Body of pancreas (tissue), 4 donors: ENCODE measurements around the gene EDN1. TPM values are rescaled to one million over a fixed set of nuclear protein-coding genes. Genes with fewer than 3 reads are reported as not detected.
A peak's percentile ranks its signal among the peaks of the same experiment; 100 is the strongest.

ENCODE experiments used
- ATAC-seq: fragments of 150-250 bp; one replicate; pipeline ENCODE4 v1.9.1; 2016
- DNase-seq, 4 donors: peaks; one replicate each; pipeline ENCODE4 v3.0.0-alpha.2; 2019
- H3K27ac ChIP-seq, 4 donors: fragments of 200-600 bp; sonication (generic); 1 replicate in 3 of 4; 2 replicates in 1 of 4; pipeline versions ENCODE4 v1.5.1 to v1.6.1; 2016 to 2019; ENCODE audit warnings: mild to moderate bottlenecking in 1 of 4, mixed read lengths in 1 of 4, moderate library complexity in 1 of 4
- H3K27me3 ChIP-seq, 2 donors: fragments of 200-600 bp; sonication (generic); one replicate each; pipeline ENCODE4 v1.6.0; 2016; ENCODE audit warnings: mild to moderate bottlenecking in 1 of 2
- H3K36me3 ChIP-seq, 2 donors: fragments of 200-600 bp; sonication (generic); replicated peaks in 1 of 2; 2 replicates each; pipeline ENCODE4 v1.5.1; 2016; ENCODE audit warnings: low read depth in 2 of 2; ENCODE audit not compliant: insufficient read depth in 1 of 2
- H3K4me1 ChIP-seq: fragments of 200-600 bp; sonication (generic); one replicate; pipeline ENCODE4 v1.6.0; 2016
- H3K4me3 ChIP-seq, 2 donors: fragments of 200-600 bp; sonication (generic); 1 replicate in 1 of 2; 2 replicates in 1 of 2; pipeline ENCODE4 v1.5.1; 2016 to 2019
- H3K9me3 ChIP-seq, 3 donors: fragments of 200-600 bp; sonication (generic); 1 replicate in 2 of 3; 2 replicates in 1 of 3; pipeline ENCODE4 v1.5.1; 2016
- POLR2A ChIP-seq, 3 donors: fragments of 450-650 bp; IDR thresholded peaks; one replicate each; pipeline ENCODE4 v1.6.1; 2016; ENCODE audit warnings: antibody characterized with exemption in 3 of 3, mild to moderate bottlenecking in 2 of 3
- WGBS, 2 donors: methylation state at CpG; one replicate each; pipeline ENCODE4 v1.1.5; 2017; 5-methylcytosine and 5-hydroxymethylcytosine counted together
- intact Hi-C: fragments of 100-400 bp; cut with DNase I; formaldehyde crosslinking; loops from one replicate; pipeline ENCODE4 v1.15.1; 2023
- total RNA-seq, 2 donors: library from RNA; depleted of rRNA; stranded (reverse); fragments of >200 nt; gene quantifications; one replicate each; pipeline ENCODE4 v1.1.0, GENCODE V29; 2016
- TF ChIP-seq, protein P1 (sequence below), 7 experiments: fragments of 450-650 bp in 4 of 7; fragments of 200-600 bp in 3 of 7; sonication (generic) in 3 of 7; IDR thresholded peaks; one replicate each; pipeline ENCODE4 v1.5.1; 2016 to 2019; ENCODE audit warnings: antibody characterized with exemption in 7 of 7

EDN1 gene
- total RNA-seq, 2 donors from 2014 or later, result 0.66 to 19.7 TPM

DNA sequence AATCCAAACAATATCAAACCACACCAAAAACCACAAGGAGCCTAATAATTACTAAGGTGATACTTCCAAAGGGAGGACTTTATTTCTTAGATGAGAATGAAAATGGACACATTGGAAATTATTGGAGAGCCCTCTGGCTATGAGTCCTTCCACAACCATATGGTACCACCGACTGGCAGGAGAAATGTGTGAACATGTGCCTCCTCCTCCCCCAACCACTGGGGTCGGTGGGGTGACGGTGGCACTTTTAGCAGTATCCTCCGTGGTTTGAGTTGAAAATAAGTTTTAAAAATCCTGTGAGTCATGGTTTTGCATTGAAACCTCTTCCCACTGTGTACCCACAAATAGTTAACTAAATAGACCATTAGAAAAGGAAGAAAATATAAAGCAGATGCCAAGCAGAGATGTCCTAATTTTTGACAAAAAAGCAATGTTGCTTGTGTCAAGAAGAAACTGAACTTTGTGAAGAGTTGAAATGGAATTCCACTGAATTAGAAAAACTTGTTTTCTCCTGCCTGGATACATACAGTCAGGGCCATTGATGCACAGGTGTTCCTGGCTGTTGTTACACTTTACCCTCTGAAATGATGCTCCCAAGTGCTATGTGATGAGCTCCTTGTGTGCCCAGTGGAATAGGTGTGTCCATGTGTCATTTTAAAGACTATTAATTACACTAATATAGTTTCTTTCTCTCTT lies 3.2 kb downstream of the EDN1 start:
- no peak for DNase-seq
- 73 to 79% methylated on average over 4 of the region's 4 CpGs for WGBS, 2 donors
- Histone ChIP-seq H3K36me3 (peaks cover 0 to 2% of the 10 kb centered on the region in 2 donors), H3K27ac (peak overlapping the region in 3 of 4 donors; percentile 3 to 81 (median 39)), H3K4me1 (peaks cover 59% of the 10 kb centered on the region), H3K4me3 (no peak overlapping the region), H3K9me3 (no peaks in the 10 kb centered on the region), H3K27me3 (no peaks in the 10 kb centered on the region)
- no peak for ATAC-seq
- intact Hi-C loops, result loop anchor here (10.0 kb wide), 1 partner anchor 311 kb away; no protein-coding TSS in a partner anchor
- TF ChIP-seq POLR2A (IDR thresholded peaks at IDR 0.05), result no peak
- TF ChIP-seq, protein P1, sequence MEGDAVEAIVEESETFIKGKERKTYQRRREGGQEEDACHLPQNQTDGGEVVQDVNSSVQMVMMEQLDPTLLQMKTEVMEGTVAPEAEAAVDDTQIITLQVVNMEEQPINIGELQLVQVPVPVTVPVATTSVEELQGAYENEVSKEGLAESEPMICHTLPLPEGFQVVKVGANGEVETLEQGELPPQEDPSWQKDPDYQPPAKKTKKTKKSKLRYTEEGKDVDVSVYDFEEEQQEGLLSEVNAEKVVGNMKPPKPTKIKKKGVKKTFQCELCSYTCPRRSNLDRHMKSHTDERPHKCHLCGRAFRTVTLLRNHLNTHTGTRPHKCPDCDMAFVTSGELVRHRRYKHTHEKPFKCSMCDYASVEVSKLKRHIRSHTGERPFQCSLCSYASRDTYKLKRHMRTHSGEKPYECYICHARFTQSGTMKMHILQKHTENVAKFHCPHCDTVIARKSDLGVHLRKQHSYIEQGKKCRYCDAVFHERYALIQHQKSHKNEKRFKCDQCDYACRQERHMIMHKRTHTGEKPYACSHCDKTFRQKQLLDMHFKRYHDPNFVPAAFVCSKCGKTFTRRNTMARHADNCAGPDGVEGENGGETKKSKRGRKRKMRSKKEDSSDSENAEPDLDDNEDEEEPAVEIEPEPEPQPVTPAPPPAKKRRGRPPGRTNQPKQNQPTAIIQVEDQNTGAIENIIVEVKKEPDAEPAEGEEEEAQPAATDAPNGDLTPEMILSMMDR (IDR thresholded peaks at IDR 0.05), result no peak

DNA sequence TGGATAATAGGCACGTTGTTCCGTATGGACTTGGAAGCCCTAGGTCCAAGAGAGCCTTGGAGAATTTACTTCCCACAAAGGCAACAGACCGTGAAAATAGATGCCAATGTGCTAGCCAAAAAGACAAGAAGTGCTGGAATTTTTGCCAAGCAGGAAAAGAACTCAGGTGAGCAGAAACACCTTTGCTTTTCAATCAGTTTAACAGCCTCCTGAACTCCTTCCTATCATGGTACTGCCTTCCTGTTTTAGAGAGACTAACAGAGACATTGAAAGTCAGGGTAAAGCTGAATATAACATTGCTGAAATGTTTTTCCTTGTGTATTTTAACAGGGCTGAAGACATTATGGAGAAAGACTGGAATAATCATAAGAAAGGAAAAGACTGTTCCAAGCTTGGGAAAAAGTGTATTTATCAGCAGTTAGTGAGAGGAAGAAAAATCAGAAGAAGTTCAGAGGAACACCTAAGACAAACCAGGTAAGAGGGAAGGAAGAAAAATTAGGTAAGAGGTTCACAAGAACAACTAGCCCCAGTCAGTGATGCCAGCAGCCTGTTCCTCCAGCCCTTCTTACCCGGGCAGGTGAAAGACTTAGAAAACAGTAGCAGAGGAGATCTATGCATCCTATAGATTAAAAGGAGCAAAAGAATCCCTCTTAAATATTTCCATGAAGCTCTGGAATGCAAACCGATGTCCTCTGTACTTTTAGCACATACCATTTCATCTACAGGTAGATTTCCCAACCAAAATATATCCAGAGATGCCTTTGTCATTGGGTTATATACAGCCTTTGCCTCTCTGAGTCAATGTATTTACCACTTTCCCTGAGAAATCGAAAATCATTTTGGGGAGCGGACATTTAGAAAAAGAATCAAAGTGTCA lies 4.0 kb downstream of the EDN1 start:
- Histone ChIP-seq H3K27me3 (no peaks in the 10 kb centered on the region), H3K4me3 (no peak overlapping the region), H3K27ac (peak overlapping the region in 3 of 4 donors; percentile 3 to 81 (median 39)), H3K9me3 (no peaks in the 10 kb centered on the region), H3K4me1 (peaks cover 54% of the 10 kb centered on the region), H3K36me3 (peaks cover 0 to 2% of the 10 kb centered on the region in 2 donors)
- WGBS, 2 donors, result 55 to 56% methylated on average over 7 of the region's 7 CpGs
- no peak for TF ChIP-seq POLR2A (IDR thresholded peaks at IDR 0.05)
- TF ChIP-seq, protein P1 (IDR thresholded peaks at IDR 0.05), result no peak
- intact Hi-C loops, result loop anchor here (10.0 kb wide), 1 partner anchor 311 kb away; no protein-coding TSS in a partner anchor
- DNase-seq (no peak), ATAC-seq (no peak)

DNA sequence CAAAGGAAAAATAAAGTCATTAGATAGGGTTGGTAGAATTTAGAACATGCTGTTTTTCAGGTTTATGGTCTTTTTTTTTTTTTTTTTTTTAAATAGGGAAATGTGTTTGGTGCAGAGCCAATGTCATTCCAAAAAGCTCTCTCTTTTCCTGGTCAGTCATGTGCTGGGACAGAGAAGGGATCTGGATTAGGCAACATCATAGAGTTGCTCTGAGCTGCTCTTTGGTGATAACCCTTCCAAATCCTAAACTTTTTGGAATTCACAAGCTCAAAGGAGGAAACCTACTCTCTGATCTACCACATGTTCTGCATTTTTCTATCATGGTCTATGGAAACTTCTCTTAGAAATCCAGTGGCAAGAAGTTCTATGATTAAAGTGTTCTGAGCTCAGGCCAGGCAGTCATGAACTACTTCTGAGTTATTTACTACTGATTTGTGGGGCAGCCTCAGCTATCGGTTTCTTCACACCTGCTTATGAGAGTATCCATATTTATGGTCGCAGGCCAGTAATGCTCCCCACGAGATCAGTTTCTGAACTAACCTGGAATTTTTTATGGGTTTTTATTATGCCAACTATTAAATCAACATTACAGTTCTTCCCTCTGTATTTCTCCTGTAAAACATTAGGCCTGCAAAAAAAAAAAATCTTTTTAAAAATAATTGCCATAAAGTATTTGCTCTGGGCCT lies 4.8 kb downstream of the EDN1 start:
- DNase-seq (no peak), ATAC-seq (no peak)
- H3K9me3 ChIP-seq, result no peaks in the 10 kb centered on the region
- TF ChIP-seq, protein P1 (IDR thresholded peaks at IDR 0.05), result no peak
- H3K27ac ChIP-seq, result peak overlapping the region in 3 of 4 donors; percentile 20 to 81 (median 37)
- H3K27me3 ChIP-seq, result no peaks in the 10 kb centered on the region
- intact Hi-C loops, result loop anchor here (10.0 kb wide), 1 partner anchor 310 kb away; no protein-coding TSS in a partner anchor
- peaks cover 48% of the 10 kb centered on the region for H3K4me1 ChIP-seq
- peaks cover 0 to 2% of the 10 kb centered on the region in 2 donors for H3K36me3 ChIP-seq
- no peak overlapping the region for H3K4me3 ChIP-seq
- WGBS, 2 donors, result 69 to 83% methylated on average over 3 of the region's 3 CpGs

DNA sequence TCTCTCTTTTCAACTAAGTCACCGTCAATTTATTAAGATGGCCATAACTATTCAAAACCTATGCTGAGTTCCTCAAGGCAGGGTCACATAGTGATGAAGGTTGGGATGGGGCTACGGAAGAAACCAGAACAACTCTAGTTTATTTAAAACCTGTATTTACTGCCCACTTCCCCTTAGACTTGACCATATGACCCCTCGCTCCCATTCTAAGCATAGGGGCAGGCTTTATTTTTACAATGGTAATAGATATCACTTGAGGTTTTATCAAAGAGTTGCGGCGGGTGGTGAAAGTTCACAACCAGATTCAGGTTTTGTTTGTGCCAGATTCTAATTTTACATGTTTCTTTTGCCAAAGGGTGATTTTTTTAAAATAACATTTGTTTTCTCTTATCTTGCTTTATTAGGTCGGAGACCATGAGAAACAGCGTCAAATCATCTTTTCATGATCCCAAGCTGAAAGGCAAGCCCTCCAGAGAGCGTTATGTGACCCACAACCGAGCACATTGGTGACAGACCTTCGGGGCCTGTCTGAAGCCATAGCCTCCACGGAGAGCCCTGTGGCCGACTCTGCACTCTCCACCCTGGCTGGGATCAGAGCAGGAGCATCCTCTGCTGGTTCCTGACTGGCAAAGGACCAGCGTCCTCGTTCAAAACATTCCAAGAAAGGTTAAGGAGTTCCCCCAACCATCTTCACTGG lies 5.5 kb downstream of the EDN1 start:
- ATAC-seq (no peak), DNase-seq (no peak)
- Histone ChIP-seq H3K27ac (peak overlapping the region in 3 of 4 donors; percentile 0 to 54 (median 12)), H3K9me3 (no peaks in the 10 kb centered on the region), H3K4me3 (no peak overlapping the region), H3K36me3 (peaks cover 0 to 2% of the 10 kb centered on the region in 2 donors), H3K27me3 (no peaks in the 10 kb centered on the region), H3K4me1 (peaks cover 41% of the 10 kb centered on the region)
- WGBS, 2 donors, result 77 to 83% methylated on average over 14 of the region's 14 CpGs
- intact Hi-C loops, result loop anchor here (10.0 kb wide), 1 partner anchor 309 kb away; no protein-coding TSS in a partner anchor
- TF ChIP-seq POLR2A (IDR thresholded peaks at IDR 0.05), result no peak
- TF ChIP-seq, protein P1 (IDR thresholded peaks at IDR 0.05), result no peak
